ENCODE data around the gene LBX2. TPM values are rescaled to one million over a fixed set of nuclear protein-coding genes. Genes with fewer than 3 reads are reported as not detected.
A peak's percentile ranks its signal among the peaks of the same experiment; 100 is the strongest.
"Not testable (repeated sequence)": the region's sequence is repeated elsewhere in the genome, so short reads cannot be mapped to it uniquely, and the experiment has no call there.

The LBX2 gene
- total RNA-seq, 4 donors from 2014 or later, result 0.79 to 5.6 (median 1.3) TPM

GRCh38 chr2:74488643-74489481, 10.5 kb downstream of the LBX2 start:
- no peak for DNase-seq (ENCODE audit: low spot score)
- TF ChIP-seq, protein P1, sequence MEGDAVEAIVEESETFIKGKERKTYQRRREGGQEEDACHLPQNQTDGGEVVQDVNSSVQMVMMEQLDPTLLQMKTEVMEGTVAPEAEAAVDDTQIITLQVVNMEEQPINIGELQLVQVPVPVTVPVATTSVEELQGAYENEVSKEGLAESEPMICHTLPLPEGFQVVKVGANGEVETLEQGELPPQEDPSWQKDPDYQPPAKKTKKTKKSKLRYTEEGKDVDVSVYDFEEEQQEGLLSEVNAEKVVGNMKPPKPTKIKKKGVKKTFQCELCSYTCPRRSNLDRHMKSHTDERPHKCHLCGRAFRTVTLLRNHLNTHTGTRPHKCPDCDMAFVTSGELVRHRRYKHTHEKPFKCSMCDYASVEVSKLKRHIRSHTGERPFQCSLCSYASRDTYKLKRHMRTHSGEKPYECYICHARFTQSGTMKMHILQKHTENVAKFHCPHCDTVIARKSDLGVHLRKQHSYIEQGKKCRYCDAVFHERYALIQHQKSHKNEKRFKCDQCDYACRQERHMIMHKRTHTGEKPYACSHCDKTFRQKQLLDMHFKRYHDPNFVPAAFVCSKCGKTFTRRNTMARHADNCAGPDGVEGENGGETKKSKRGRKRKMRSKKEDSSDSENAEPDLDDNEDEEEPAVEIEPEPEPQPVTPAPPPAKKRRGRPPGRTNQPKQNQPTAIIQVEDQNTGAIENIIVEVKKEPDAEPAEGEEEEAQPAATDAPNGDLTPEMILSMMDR (IDR thresholded peaks at IDR 0.05), result no peak
- no peak for ATAC-seq (ENCODE audit: low FRiP score)

- ATAC-seq (ENCODE audit: low FRiP score) (no peak), DNase-seq (ENCODE audit: low spot score) (no peak)
Observed at GRCh38 chr2:74486141-74486540, 13.3 kb downstream of the LBX2 start.

GRCh38 chr2:74483675-74484164, 15.7 kb downstream of the LBX2 start:
- ATAC-seq (ENCODE audit: low FRiP score); DNase-seq (ENCODE audit: low spot score): not testable (repeated sequence)

More at GRCh38 chr2:74486141-74486540, 13.3 kb downstream of the LBX2 start:
- TF ChIP-seq, protein P1 (IDR thresholded peaks at IDR 0.05), result no peak

- TF ChIP-seq, protein P1 (IDR thresholded peaks at IDR 0.05), result no peak
- peak; percentile 98 for ATAC-seq (ENCODE audit: low FRiP score)
Observed at GRCh38 chr2:74482801-74483674, 16.4 kb downstream of the LBX2 start, which contains the start of the genes CCDC142 and TTC31. Gene CCDC142 (minus strand): TSS chr2:74482998. CDS start chr2:74482837, 161 bp downstream. Gene TTC31 (plus strand): TSS chr2:74483081. CDS start chr2:74483096, 15 bp downstream.

GRCh38 chr2:74481961-74482800, 17.2 kb downstream of the LBX2 start:
- no peak for DNase-seq (ENCODE audit: low spot score)
- peak; percentile 66 for ATAC-seq (ENCODE audit: low FRiP score)
- TF ChIP-seq, protein P1 (IDR thresholded peaks at IDR 0.05), result no peak

More at GRCh38 chr2:74482801-74483674, 16.4 kb downstream of the LBX2 start, which contains the start of the genes CCDC142 and TTC31:
- peak; percentile 93 for DNase-seq (ENCODE audit: low spot score)

GRCh38 chr2:74481431-74481830, 18.0 kb downstream of the LBX2 start:
- TF ChIP-seq, protein P1 (IDR thresholded peaks at IDR 0.05), result no peak
- ATAC-seq (ENCODE audit: low FRiP score) (no peak), DNase-seq (ENCODE audit: low spot score) (no peak)

Measured in omental fat pad (tissue), 4 donors.